Endothelial cell of umbilical vein (primary cell): ENCODE measurements around the gene HIPK4.

Experiments used
- EZH2 ChIP-seq: IDR thresholded peaks from 2 replicates; pipeline ENCODE4 v1.6.1; 2012; ENCODE audit warnings: borderline replicate concordance, low read depth, mild to moderate bottlenecking, moderate library complexity, low read length, inconsistent platforms; ENCODE audit not compliant: severe bottlenecking
- FOS ChIP-seq: IDR thresholded peaks from 2 replicates; pipeline ENCODE4 v1.6.1; 2011; ENCODE audit warnings: mild to moderate bottlenecking, low read length, moderate library complexity, borderline replicate concordance; ENCODE audit not compliant: insufficient read depth
- GATA2 ChIP-seq: IDR thresholded peaks from 2 replicates; pipeline ENCODE4 v1.7.0; 2011; ENCODE audit warnings: low read depth, mild to moderate bottlenecking, moderate library complexity, mixed read lengths, low read length; ENCODE audit not compliant: insufficient read length, insufficient read depth
- JUN ChIP-seq: IDR thresholded peaks from 2 replicates; pipeline ENCODE4 v1.6.1; 2011; ENCODE audit warnings: borderline replicate concordance, low read depth; ENCODE audit not compliant: insufficient read length, insufficient read depth
- MAX ChIP-seq: IDR thresholded peaks from 2 replicates; pipeline ENCODE4 v1.6.1; 2011; ENCODE audit not compliant: insufficient read depth, insufficient read length
- MYC ChIP-seq: IDR thresholded peaks from one replicate; pipeline ENCODE4 v1.6.1; 2011; ENCODE audit warnings: mild to moderate bottlenecking, low read depth, low read length
- POLR2A ChIP-seq: IDR thresholded peaks from 2 replicates; pipeline ENCODE4 v1.6.1; 2012; ENCODE audit warnings: low read depth, mild to moderate bottlenecking, control low read depth, low read length
- POLR2AphosphoS5 ChIP-seq: IDR thresholded peaks from 2 replicates; pipeline ENCODE4 v1.6.1; 2012; ENCODE audit warnings: low read depth, mild to moderate bottlenecking, control low read depth, low read length, moderate library complexity; ENCODE audit not compliant: insufficient read depth
- TF ChIP-seq, protein P1 (sequence below), 2 donors: IDR thresholded peaks; 1 replicate in 1 of 2; 2 replicates in 1 of 2; pipeline ENCODE4 v1.5.1; 2011; ENCODE audit warnings: low read length in 2 of 2, mild to moderate bottlenecking in 2 of 2, moderate library complexity in 2 of 2, control low read depth in 1 of 2, inconsistent platforms in 1 of 2, low read depth in 1 of 2; ENCODE audit not compliant: insufficient read depth in 1 of 2; ENCODE audit errors: extremely low read depth in 1 of 2

DNA sequence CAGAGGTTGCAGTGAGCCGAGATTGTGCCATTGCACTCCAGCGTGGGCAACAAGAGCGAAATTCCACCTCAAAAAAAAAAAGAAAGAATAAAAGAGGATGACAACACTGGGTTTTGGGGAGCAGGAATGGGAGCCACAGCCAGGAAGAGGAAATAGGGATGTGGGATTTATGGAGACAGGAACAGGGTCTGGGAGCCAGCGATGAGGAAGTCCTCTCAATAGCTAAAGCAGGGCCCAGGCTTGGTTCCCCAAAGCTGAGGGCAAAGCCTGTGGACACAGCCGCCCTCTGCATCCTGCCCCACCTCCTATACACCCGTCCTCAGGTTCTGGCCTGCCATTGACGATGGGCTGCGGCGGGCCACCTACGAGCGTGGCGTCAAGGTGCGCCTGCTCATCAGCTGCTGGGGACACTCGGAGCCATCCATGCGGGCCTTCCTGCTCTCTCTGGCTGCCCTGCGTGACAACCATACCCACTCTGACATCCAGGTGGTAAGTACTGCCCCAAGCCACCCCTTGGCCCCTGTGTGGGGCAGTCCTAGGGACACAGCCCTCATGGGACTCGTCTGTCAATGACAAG lies 13.6 kb downstream of the HIPK4 start:
- TF ChIP-seq, protein P1, sequence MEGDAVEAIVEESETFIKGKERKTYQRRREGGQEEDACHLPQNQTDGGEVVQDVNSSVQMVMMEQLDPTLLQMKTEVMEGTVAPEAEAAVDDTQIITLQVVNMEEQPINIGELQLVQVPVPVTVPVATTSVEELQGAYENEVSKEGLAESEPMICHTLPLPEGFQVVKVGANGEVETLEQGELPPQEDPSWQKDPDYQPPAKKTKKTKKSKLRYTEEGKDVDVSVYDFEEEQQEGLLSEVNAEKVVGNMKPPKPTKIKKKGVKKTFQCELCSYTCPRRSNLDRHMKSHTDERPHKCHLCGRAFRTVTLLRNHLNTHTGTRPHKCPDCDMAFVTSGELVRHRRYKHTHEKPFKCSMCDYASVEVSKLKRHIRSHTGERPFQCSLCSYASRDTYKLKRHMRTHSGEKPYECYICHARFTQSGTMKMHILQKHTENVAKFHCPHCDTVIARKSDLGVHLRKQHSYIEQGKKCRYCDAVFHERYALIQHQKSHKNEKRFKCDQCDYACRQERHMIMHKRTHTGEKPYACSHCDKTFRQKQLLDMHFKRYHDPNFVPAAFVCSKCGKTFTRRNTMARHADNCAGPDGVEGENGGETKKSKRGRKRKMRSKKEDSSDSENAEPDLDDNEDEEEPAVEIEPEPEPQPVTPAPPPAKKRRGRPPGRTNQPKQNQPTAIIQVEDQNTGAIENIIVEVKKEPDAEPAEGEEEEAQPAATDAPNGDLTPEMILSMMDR (IDR thresholded peaks at IDR 0.05; ENCODE audit: extremely low read depth in 1 of 2, insufficient read depth in 1 of 2, low read depth in 1 of 2, low read length in 2 of 2), result no peak
- TF ChIP-seq POLR2AphosphoS5 (no peak), POLR2A (no peak), JUN (no peak), MAX (no peak), EZH2 (no peak), GATA2 (no peak), MYC (no peak), FOS (no peak)
